HT-29 (cell line): ENCODE results near the gene MYMX. TPM values are rescaled to one million over a fixed set of nuclear protein-coding genes. Genes with fewer than 3 reads are reported as not detected.

ENCODE experiments used
- DNase-seq: peaks from one replicate; pipeline ENCODE4 v3.0.0-alpha.2; 2015; ENCODE audit warnings: low spot score
- small RNA-seq: library from RNA; depleted of rRNA; stranded (forward); fragments of <200 nt; gene quantifications from one replicate; pipeline ENCODE3, GENCODE V24; 2014
- total RNA-seq: library from RNA; depleted of rRNA; stranded (reverse); fragments of >200 nt; shearing (Covaris generic); gene quantifications from 2 replicates; pipeline ENCODE4 v1.2.3, GENCODE V29; 2014; rRNA removed

The MYMX gene
- total RNA-seq, 1 experiment from 2014 or later: not detected

DNA sequence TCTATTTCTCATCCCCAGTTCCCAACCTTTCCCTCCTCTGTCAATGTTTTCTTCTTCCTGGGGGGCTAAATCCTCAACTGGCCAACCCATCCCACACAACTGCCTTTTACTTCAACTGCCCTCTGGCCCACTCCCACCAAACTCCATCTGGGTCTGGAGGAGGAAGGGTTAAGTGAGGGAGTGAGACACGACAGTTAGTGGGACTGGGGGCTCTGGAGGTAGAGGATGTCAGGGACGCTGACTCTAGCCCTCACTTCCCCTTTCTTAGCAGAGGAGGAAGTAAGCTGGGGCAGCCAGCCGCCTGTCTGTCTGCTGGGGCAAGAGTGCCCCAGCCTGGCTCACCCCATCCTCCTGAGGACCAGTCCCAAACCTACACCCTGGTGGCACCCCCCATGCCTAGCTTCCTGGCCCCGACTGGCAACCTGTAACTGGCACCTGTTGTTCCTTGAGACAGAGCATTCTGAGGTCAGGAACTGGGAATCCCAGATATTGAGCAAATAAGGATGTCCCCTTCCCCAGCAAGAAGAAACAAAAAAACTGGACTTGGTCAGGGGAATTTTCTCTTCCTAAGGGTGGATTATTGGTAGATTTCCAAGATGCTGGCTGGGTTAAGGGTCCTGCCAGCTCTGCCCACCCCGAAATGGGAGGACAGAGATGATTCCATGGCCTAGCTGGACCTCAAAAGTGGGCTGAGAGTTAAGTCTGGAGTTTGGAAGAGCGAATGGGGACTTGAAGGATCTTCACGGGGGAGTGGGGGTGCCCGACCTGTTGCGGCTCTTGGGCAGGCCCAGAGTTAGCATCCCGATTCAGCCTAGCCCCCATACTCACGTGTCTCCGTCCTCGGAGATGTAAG lies 47.7 kb downstream of the MYMX start:
- no peak for DNase-seq

DNA sequence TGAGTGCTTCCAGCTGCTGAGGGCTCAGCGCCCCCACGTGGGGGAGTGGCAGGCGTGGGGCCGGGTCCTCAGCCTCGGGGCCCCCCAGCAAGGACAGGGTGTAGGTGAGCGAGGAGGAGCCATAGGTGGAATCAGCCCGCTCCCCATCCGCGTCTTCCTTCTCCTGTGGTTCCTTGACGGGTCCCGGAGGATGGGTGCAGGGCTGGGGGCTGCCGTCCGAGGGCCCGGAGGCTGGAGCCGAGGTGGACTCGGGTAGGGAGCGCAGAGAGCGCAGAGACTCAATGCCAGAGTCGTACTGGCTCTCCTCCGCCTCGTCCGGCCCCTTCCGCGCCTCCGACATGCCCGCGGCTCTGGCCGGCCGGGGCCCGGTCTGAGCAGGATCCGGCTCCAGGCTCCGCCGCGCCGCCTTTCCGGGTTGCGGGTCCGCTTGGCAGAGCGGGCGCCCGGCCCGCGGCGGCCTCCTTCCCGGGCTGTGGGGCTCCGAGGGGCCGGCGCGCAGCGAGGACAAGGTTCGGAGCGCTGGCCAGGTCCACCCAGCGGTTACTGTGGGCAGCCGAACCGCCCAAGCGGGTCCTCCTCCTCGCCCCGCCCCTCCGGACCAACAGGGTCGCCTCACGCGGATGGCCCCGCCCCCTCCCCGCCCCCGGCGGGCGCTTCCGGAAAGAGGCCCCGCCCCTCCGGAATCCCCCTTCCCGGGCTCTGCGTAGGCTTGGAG lies 48.4 kb downstream of the MYMX start, which contains the start of gene NFKBIE:
NFKBIE (minus strand) TSS at position 545 of the 715 bp plus-strand sequence; CDS start at position 340, 205 bp downstream.
- peak; percentile 88 for DNase-seq

DNA sequence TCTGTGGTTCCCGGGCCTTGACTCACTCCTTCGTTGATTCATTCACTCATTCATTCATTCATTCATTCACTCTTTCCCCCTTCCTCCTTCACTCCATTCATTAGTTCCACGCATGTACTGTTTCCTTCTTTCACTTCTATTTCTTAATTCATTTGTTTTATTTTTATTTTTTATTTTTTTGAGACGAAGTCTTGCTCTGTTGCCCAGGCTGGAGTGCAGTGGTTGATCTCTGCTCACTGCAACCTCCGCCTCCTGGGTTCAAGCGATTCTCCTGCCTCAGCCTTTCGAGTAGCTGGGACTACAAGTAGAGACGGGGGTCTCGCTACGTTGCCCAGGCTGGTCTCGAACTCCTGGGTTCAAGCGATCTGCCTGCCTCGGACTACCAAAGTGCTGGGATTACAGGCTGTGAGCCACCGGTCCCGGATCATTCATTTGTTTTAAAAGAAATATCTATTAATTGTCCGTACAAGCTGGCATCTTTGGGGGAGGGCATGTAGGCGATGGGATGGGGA lies 49.1 kb downstream of the MYMX start:
- DNase-seq: no peak

DNA sequence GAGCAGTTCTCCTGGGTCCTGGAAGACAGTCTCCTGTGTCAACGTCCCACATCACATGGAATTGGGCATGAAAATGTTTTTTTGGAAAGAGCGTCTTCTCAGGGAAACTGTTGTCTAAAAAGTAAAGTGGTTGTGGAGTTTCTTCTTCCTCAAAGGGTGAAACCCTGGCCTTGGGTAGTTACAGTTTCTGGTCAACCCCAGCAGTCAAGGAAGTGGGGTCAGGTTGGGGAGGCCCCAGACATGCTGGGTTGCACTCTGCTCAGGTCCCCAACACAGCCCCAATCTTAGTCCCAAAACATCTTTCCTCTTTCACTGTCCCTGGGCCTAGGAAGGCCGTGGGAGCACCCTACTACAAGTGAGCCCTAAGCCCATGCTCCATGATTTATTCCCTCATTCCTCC lies 49.6 kb downstream of the MYMX start:
- no peak for DNase-seq

DNA sequence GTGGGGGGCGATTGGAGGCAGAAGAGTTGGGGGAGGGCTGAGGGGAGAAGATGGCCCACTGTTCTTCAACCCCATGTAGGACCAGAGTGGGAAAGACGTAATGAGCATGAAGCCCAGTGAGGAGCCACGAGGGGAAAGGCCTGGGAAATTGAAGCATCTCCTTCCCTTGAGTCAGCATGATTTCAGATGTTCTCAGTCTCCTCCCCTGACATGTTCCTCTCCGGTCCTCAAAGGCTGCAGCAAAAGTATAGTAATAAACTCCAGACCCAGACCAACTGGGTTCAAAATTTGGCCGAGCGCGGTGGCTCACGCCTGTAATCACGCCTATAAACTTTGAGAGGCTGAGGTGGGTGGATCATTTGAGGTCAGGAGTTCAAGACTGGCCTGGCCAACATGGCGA lies 50.5 kb downstream of the MYMX start:
- no peak for DNase-seq

Small RNA genes within 50 kb of the gene (small RNA-seq; reads per million reads assigned to genes)
- gene RN7SL811P: not detected

Other genes with a start within 250 kb of the MYMX start
- 158 and 160 TPM in 2 replicates for gene MRPL14, start 89.5 kb upstream of the MYMX start, total RNA-seq
- 23.3 and 23.9 TPM in 2 replicates for gene TMEM63B, start 89.4 kb upstream of the MYMX start, total RNA-seq
- 0.23 TPM in 1 of 2 replicates, not detected in the other for gene CAPN11, start 58.1 kb upstream of the MYMX start, total RNA-seq
- 30.8 and 33.4 TPM in 2 replicates for gene SLC29A1, start 6.7 kb downstream of the MYMX start, total RNA-seq
- 751 and 810 TPM in 2 replicates for gene HSP90AB1, start 30.2 kb downstream of the MYMX start, total RNA-seq
- 189 and 193 TPM in 2 replicates for gene SLC35B2, start 40.6 kb downstream of the MYMX start, total RNA-seq
- 11.2 and 19.3 TPM in 2 replicates for gene NFKBIE, start 48.6 kb downstream of the MYMX start, total RNA-seq
- gene TMEM151B, start 53.5 kb downstream of the MYMX start, total RNA-seq: not detected in 2 replicates
- gene AARS2, start 96.4 kb downstream of the MYMX start, total RNA-seq: 27.7 and 30.6 TPM in 2 replicates
- not detected in 2 replicates for gene SPATS1, start 125.7 kb downstream of the MYMX start, total RNA-seq
- 9.8 and 10.9 TPM in 2 replicates for gene CDC5L, start 170.8 kb downstream of the MYMX start, total RNA-seq